ENCODE results near the gene DECR2. TPM values are rescaled to one million over a fixed set of nuclear protein-coding genes. Genes with fewer than 3 reads are reported as not detected.
A peak's percentile ranks its signal among the peaks of the same experiment; 100 is the strongest.

Gene DECR2
- total RNA-seq, 1 donor from 2014 or later = 7.1 TPM

- no peaks in the 10 kb centered on the region for H3K9me3 ChIP-seq (ENCODE audit: low read depth)
- peaks cover 17% of the 10 kb centered on the region for H3K4me1 ChIP-seq
- H3K4me1 Mint-ChIP-seq = peaks cover 36% of the 10 kb centered on the region
- H3F3A ChIP-seq (ENCODE audit: low read depth) = no peaks in the 10 kb centered on the region
- H4K20me1 ChIP-seq (ENCODE audit: low read depth) = peaks cover 55% of the 10 kb centered on the region
- no peak for TF ChIP-seq EZH2phosphoT487 (IDR thresholded peaks at IDR 0.05)
- TF ChIP-seq CTCF (IDR thresholded peaks at IDR 0.05) = no peak
- no peak for TF ChIP-seq EZH2 (IDR thresholded peaks at IDR 0.05)
- peak overlapping the region; percentile 96 for H3K4me2 ChIP-seq
- H2AFZ ChIP-seq (replicated peaks) = no peak overlapping the region
- H3K79me2 ChIP-seq (ENCODE audit: low read depth) = peaks cover 58% of the 10 kb centered on the region
- H3K9me3 Mint-ChIP-seq = peaks cover 3% of the 10 kb centered on the region
- peaks cover 19% of the 10 kb centered on the region for H3K36me3 Mint-ChIP-seq
- peak overlapping the region; percentile 92 for H3K27ac Mint-ChIP-seq
- peaks cover 12% of the 10 kb centered on the region for H3K27me3 Mint-ChIP-seq (ENCODE audit: insufficient read depth, low read depth)
- no peaks in the 10 kb centered on the region for H3K36me3 ChIP-seq
- H3K27me3 ChIP-seq = peaks cover 39% of the 10 kb centered on the region
- H3K27ac ChIP-seq = no peak overlapping the region
- H3K9ac ChIP-seq = no peak overlapping the region
- H3K4me3 ChIP-seq = peak overlapping the region; percentile 99
- H3K4me3 Mint-ChIP-seq = peak overlapping the region; percentile 95
- DNase-seq (ENCODE audit: low spot score) = no peak
Observed at GRCh38 chr16:427250-427649, 25.6 kb downstream of the DECR2 start.

- Histone ChIP-seq H3K4me3 (no peak overlapping the region), H3K27ac (no peak overlapping the region), H3K4me2 (no peak overlapping the region), H3K27me3 (peaks cover 7% of the 10 kb centered on the region), H3K4me1 (peaks cover 17% of the 10 kb centered on the region), H3K79me2 (ENCODE audit: low read depth) (peaks cover 88% of the 10 kb centered on the region), H3K36me3 (no peaks in the 10 kb centered on the region), H3K9me3 (ENCODE audit: low read depth) (no peaks in the 10 kb centered on the region), H2AFZ (replicated peaks) (no peak overlapping the region), H3F3A (ENCODE audit: low read depth) (no peaks in the 10 kb centered on the region), H4K20me1 (ENCODE audit: low read depth) (peaks cover 69% of the 10 kb centered on the region), H3K9ac (no peak overlapping the region)
- Mint-ChIP-seq H3K27me3 (ENCODE audit: insufficient read depth, low read depth) (no peaks in the 10 kb centered on the region), H3K27ac (no peak overlapping the region), H3K4me3 (no peak overlapping the region), H3K9me3 (no peaks in the 10 kb centered on the region), H3K36me3 (peaks cover 27% of the 10 kb centered on the region), H3K4me1 (peaks cover 26% of the 10 kb centered on the region)
- TF ChIP-seq CTCF (IDR thresholded peaks at IDR 0.05) = no peak
- no peak for TF ChIP-seq EZH2phosphoT487 (IDR thresholded peaks at IDR 0.05)
- no peak for TF ChIP-seq EZH2 (IDR thresholded peaks at IDR 0.05)
- no peak for DNase-seq (ENCODE audit: low spot score)
Observed at GRCh38 chr16:430904-431303, 29.2 kb downstream of the DECR2 start.

- H3K4me3 ChIP-seq = no peak overlapping the region
- Mint-ChIP-seq H3K4me1 (peaks cover 14% of the 10 kb centered on the region), H3K9me3 (no peaks in the 10 kb centered on the region), H3K36me3 (peaks cover 28% of the 10 kb centered on the region), H3K27ac (no peak overlapping the region), H3K27me3 (ENCODE audit: insufficient read depth, low read depth) (no peaks in the 10 kb centered on the region), H3K4me3 (no peak overlapping the region)
- H2AFZ ChIP-seq (replicated peaks) = no peak overlapping the region
- H3K4me1 ChIP-seq = no peaks in the 10 kb centered on the region
- H3K9ac ChIP-seq = no peak overlapping the region
- no peak overlapping the region for H3K27ac ChIP-seq
- H3K4me2 ChIP-seq = no peak overlapping the region
- TF ChIP-seq CTCF (IDR thresholded peaks at IDR 0.05) (no peak), EZH2 (IDR thresholded peaks at IDR 0.05) (no peak), EZH2phosphoT487 (IDR thresholded peaks at IDR 0.05) (no peak)
- no peaks in the 10 kb centered on the region for H3F3A ChIP-seq (ENCODE audit: low read depth)
- H3K36me3 ChIP-seq = no peaks in the 10 kb centered on the region
- H3K27me3 ChIP-seq = no peaks in the 10 kb centered on the region
- H3K9me3 ChIP-seq (ENCODE audit: low read depth) = no peaks in the 10 kb centered on the region
- DNase-seq (ENCODE audit: low spot score) = no peak
- peaks cover 82% of the 10 kb centered on the region for H4K20me1 ChIP-seq (ENCODE audit: low read depth)
- H3K79me2 ChIP-seq (ENCODE audit: low read depth) = peaks cover 90% of the 10 kb centered on the region
Observed at GRCh38 chr16:440627-441026, 38.9 kb downstream of the DECR2 start.
